ENCODE measurements around the gene LRRC73. TPM values are rescaled to one million over a fixed set of nuclear protein-coding genes. Genes with fewer than 3 reads are reported as not detected.

LRRC73 gene
- total and polyA plus RNA-seq, 2 of the 8 experiments (the other 6 are each of a cell fraction or from before 2014, with no cell fraction given) = 0.24 to 0.26 TPM

GRCh38 chr6:43516697-43517504, 6.8 kb upstream of the LRRC73 start, which contains the start of the genes POLR1C and YIPF3 (continued):
- no peak for TF ChIP-seq E2F6 (IDR thresholded peaks at IDR 0.05)
- no peak for TF ChIP-seq CTCF (IDR thresholded peaks at IDR 0.05; ENCODE audit: control extremely low read depth in 1 of 3, insufficient read depth in 1 of 3, low read depth in 1 of 3, low read length in 3 of 3)
- TF ChIP-seq RXRA (IDR thresholded peaks at IDR 0.05; ENCODE audit: insufficient read depth, low read depth, low read length) = no peak
- TF ChIP-seq NRF1 (IDR thresholded peaks at IDR 0.05; ENCODE audit: low read depth, low read length) = no peak; the same call in 1 of the 2 replicates
- no peak for TF ChIP-seq SIRT6 (IDR thresholded peaks at IDR 0.05; ENCODE audit: low read length)
- no peak for TF ChIP-seq HDAC6 (IDR thresholded peaks at IDR 0.05; ENCODE audit: low read depth, low read length)
- no peak for TF ChIP-seq KDM1A (IDR thresholded peaks at IDR 0.05; ENCODE audit: borderline replicate concordance, low read length)
- TF ChIP-seq JUND (IDR thresholded peaks at IDR 0.05; ENCODE audit: low read length) = no peak
- 0 out of 3 replicates have a peak, but pooled peaks of 1 of the 2 experiments have one; percentile 15 for TF ChIP-seq EP300 (IDR thresholded peaks at IDR 0.05; ENCODE audit: borderline replicate concordance in 1 of 2, low read depth in 2 of 2, low read length in 2 of 2)
- TF ChIP-seq TCF12 (IDR thresholded peaks at IDR 0.05; ENCODE audit: low read depth, low read length) = no peak
- no peak for TF ChIP-seq CEBPB (IDR thresholded peaks at IDR 0.05; ENCODE audit: low read depth, low read length)
- TF ChIP-seq, protein P1, sequence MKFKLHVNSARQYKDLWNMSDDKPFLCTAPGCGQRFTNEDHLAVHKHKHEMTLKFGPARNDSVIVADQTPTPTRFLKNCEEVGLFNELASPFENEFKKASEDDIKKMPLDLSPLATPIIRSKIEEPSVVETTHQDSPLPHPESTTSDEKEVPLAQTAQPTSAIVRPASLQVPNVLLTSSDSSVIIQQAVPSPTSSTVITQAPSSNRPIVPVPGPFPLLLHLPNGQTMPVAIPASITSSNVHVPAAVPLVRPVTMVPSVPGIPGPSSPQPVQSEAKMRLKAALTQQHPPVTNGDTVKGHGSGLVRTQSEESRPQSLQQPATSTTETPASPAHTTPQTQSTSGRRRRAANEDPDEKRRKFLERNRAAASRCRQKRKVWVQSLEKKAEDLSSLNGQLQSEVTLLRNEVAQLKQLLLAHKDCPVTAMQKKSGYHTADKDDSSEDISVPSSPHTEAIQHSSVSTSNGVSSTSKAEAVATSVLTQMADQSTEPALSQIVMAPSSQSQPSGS (IDR thresholded peaks at IDR 0.05; ENCODE audit: low read length) = no peak
- peak; percentile 59 for TF ChIP-seq KDM4A (IDR thresholded peaks at IDR 0.05; ENCODE audit: low read depth, low read length, severe bottlenecking)
- TF ChIP-seq CHD2 (IDR thresholded peaks at IDR 0.05; ENCODE audit: low read length) = peak; percentile 96
- peak; percentile 80 for TF ChIP-seq ASH2L (IDR thresholded peaks at IDR 0.05; ENCODE audit: low read length)
- 0 out of 2 replicates have a peak, but pooled peaks have one; percentile 7 for TF ChIP-seq SRF (IDR thresholded peaks at IDR 0.05; ENCODE audit: low read depth, low read length)
- TF ChIP-seq, protein P2, sequence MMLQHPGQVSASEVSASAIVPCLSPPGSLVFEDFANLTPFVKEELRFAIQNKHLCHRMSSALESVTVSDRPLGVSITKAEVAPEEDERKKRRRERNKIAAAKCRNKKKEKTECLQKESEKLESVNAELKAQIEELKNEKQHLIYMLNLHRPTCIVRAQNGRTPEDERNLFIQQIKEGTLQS (IDR thresholded peaks at IDR 0.05; ENCODE audit: insufficient read depth, low read depth, low read length) = no peak
